Progenitor cell of endocrine pancreas (in vitro differentiated cells): ENCODE measurements around the gene NRXN2. TPM values are rescaled to one million over a fixed set of nuclear protein-coding genes. Genes with fewer than 3 reads are reported as not detected.

Experiments
- DNase-seq: peaks from one replicate; pipeline ENCODE4 v3.0.0; 2021; ENCODE audit warnings: low spot score; ENCODE audit not compliant: unreplicated experiment
- H3K27ac Mint-ChIP-seq: 2 replicates; pipeline ENCODE4 v1.8.0; 2021; ENCODE audit warnings: mild to moderate bottlenecking, moderate library complexity, mixed read lengths
- H3K27me3 Mint-ChIP-seq: 2 replicates; pipeline ENCODE4 v1.8.0; 2021; ENCODE audit warnings: mixed read lengths
- H3K36me3 Mint-ChIP-seq: 2 replicates; pipeline ENCODE4 v1.8.0; 2022; ENCODE audit warnings: mixed read lengths; ENCODE audit not compliant: insufficient read depth
- H3K4me1 Mint-ChIP-seq: 2 replicates; pipeline ENCODE4 v1.8.0; 2021; ENCODE audit warnings: low read depth, mixed read lengths
- H3K4me3 Mint-ChIP-seq: 2 replicates; pipeline ENCODE4 v1.8.0; 2021; ENCODE audit warnings: low read depth, mild to moderate bottlenecking, moderate library complexity, mixed read lengths
- H3K9me3 Mint-ChIP-seq: 2 replicates; pipeline ENCODE4 v1.8.0; 2021; ENCODE audit warnings: low read depth, mixed read lengths
- total RNA-seq: library from RNA; stranded (reverse); gene quantifications from 2 replicates; pipeline ENCODE4 v1.2.1, GENCODE V29; 2021
- TF ChIP-seq, protein P1 (sequence below): fragments of 200-600 bp; sonication (generic); IDR thresholded peaks from one replicate; pipeline ENCODE4 v1.5.0; 2021; ENCODE audit warnings: antibody characterized with exemption, mild to moderate bottlenecking; ENCODE audit not compliant: unreplicated experiment

The NRXN2 gene
- total RNA-seq, 1 donor from 2014 or later, result 0.17 TPM

DNA sequence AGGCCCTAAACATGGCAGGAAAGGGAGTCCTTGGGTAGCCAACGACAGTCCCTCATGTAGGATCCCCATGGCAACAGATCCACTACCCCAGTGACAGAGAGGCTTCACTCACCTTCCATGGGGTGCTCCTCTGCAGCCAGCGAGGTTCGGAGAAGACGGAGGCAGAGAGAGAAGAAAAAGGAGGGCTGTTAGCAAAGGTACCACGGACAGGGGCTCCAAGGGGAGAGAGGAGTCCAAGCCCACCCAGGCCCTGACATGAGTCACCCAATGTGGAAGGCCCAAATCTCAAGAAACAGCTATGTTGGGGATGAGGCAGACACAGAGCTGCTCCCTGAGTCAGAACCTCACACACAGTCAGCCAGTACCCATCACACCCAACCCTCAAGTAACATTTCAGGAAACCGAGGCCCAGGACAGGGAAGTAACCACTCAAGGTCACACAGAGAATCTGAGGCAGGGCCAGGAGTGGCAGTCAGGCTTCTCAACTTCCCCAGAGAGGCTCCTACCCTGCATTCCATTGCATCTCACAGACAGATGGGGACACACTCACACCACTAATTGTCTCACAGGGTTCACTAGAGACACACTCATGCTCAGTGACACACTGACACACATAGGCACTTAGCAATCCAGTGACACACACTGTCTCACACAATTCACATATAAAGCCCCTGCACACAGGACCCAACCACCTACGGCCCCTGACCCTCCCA is 25.2 kb downstream of the NRXN2 start:
- Mint-ChIP-seq H3K27me3 (peaks cover 72% of the 10 kb centered on the region), H3K4me1 (no peaks in the 10 kb centered on the region), H3K9me3 (no peaks in the 10 kb centered on the region), H3K36me3 (peaks cover 1% of the 10 kb centered on the region), H3K27ac (no peak overlapping the region), H3K4me3 (no peak overlapping the region)
- DNase-seq, result no peak
- TF ChIP-seq, protein P1, sequence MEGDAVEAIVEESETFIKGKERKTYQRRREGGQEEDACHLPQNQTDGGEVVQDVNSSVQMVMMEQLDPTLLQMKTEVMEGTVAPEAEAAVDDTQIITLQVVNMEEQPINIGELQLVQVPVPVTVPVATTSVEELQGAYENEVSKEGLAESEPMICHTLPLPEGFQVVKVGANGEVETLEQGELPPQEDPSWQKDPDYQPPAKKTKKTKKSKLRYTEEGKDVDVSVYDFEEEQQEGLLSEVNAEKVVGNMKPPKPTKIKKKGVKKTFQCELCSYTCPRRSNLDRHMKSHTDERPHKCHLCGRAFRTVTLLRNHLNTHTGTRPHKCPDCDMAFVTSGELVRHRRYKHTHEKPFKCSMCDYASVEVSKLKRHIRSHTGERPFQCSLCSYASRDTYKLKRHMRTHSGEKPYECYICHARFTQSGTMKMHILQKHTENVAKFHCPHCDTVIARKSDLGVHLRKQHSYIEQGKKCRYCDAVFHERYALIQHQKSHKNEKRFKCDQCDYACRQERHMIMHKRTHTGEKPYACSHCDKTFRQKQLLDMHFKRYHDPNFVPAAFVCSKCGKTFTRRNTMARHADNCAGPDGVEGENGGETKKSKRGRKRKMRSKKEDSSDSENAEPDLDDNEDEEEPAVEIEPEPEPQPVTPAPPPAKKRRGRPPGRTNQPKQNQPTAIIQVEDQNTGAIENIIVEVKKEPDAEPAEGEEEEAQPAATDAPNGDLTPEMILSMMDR, result no peak

DNA sequence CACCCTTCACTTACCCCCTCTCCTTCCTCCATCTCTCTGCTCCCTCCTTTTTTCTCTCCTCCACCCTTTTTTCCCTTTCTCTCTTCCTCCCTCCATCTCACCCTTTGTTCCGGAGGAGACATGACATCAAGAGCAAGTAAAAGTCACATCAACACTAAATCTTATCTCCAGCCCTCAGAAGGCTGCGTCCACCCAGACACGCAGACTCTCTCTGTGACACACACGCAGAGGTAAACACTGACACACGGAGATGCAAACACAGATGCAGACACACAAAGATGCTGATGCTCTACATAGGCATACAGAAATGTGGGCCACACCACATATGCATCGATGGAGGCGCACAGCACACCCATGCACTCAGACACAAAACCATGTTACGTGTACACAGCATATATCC is 27.0 kb downstream of the NRXN2 start:
- Mint-ChIP-seq H3K9me3 (no peaks in the 10 kb centered on the region), H3K4me3 (no peak overlapping the region)

GRCh38 chr11:64695548-64695947 is 27.4 kb downstream of the NRXN2 start:
- DNase-seq, result no peak
- H3K27ac Mint-ChIP-seq, result no peak overlapping the region
- no peak overlapping the region for H3K4me3 Mint-ChIP-seq
- TF ChIP-seq, protein P1, result no peak
- H3K9me3 Mint-ChIP-seq, result no peaks in the 10 kb centered on the region
- peaks cover 86% of the 10 kb centered on the region for H3K27me3 Mint-ChIP-seq
- no peaks in the 10 kb centered on the region for H3K36me3 Mint-ChIP-seq
- H3K4me1 Mint-ChIP-seq, result no peaks in the 10 kb centered on the region

More for the DNA sequence above, 27.0 kb downstream of the NRXN2 start:
- no peak for DNase-seq
- Mint-ChIP-seq H3K36me3 (no peaks in the 10 kb centered on the region), H3K27me3 (peaks cover 86% of the 10 kb centered on the region), H3K4me1 (no peaks in the 10 kb centered on the region), H3K27ac (no peak overlapping the region)
- TF ChIP-seq, protein P1, result no peak

GRCh38 chr11:64694821-64695365 is 28.1 kb downstream of the NRXN2 start:
- Mint-ChIP-seq H3K4me3 (no peak overlapping the region), H3K9me3 (no peaks in the 10 kb centered on the region), H3K27ac (no peak overlapping the region), H3K27me3 (peaks cover 80% of the 10 kb centered on the region), H3K36me3 (no peaks in the 10 kb centered on the region), H3K4me1 (no peaks in the 10 kb centered on the region)
- TF ChIP-seq, protein P1, result no peak
- no peak for DNase-seq

DNA sequence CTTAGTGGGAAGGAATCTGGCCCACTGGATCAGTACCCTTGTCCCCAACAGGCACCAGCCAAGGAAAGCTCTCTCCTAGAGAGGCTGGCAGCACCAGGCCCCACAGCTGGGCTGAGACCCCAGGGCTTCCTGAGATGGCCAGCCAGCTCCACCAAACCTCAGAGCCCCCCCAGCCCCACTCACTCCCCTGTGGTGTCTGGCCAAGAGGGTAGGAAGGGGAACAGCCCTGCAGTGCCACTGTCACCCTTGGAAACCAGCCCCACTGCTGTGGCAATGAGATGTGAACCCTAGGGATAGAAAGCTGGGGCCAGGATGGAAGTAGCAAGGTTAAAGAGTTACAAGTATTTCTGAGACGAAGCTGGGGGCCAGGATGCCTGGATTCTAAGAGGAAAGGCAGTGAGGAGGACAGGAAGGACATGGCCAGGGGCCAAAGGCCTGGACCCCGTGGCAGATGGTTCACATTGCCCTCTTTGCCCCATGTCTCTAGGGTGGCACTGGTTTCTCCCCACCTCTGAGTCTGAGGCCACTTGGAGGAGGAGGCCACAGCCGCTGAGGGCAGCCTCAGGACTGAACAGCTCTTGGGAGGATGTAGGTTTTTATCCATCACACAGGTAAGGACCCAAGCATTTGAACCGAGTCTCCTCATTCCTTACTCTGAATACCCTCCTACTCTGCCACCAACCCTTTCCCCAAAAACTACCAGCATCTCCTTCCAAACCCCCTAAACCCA is 28.8 kb downstream of the NRXN2 start:
- no peak for DNase-seq
- no peaks in the 10 kb centered on the region for H3K4me1 Mint-ChIP-seq
- TF ChIP-seq, protein P1, result no peak
- H3K9me3 Mint-ChIP-seq, result no peaks in the 10 kb centered on the region
- H3K36me3 Mint-ChIP-seq, result no peaks in the 10 kb centered on the region
- peaks cover 82% of the 10 kb centered on the region for H3K27me3 Mint-ChIP-seq
- no peak overlapping the region for H3K4me3 Mint-ChIP-seq
- H3K27ac Mint-ChIP-seq, result no peak overlapping the region
